ENCODE results near the gene MRTFA.

The MRTFA gene

GRCh38 chr22:40651563-40652501 is 15.3 kb upstream of the MRTFA start:
- peak overlapping the region; percentile 73 to 86 for H3K4me3 Mint-ChIP-seq
- H3K27ac Mint-ChIP-seq, result peak overlapping the region; percentile 57 to 85
- peaks cover 6 to 7% of the 10 kb centered on the region in 2 donors for H3K4me1 Mint-ChIP-seq (ENCODE audit: low read depth in 2 of 2)

GRCh38 chr22:40651057-40651456 is 14.5 kb upstream of the MRTFA start:
- peak overlapping the region in 1 of 2 donors; percentile 86 for H3K4me3 Mint-ChIP-seq
- peaks cover 11% of the 10 kb centered on the region in 2 donors for H3K4me1 Mint-ChIP-seq (ENCODE audit: low read depth in 2 of 2)
- no peaks in the 10 kb centered on the region for H3K9me3 Mint-ChIP-seq
- no peak for ATAC-seq (replicated peaks)
- DNase-seq, result no peak
- peaks cover 7% of the 10 kb centered on the region for H3K36me3 Mint-ChIP-seq (ENCODE audit: insufficient read depth)
- H3K27me3 Mint-ChIP-seq, result no peaks in the 10 kb centered on the region
- peak overlapping the region in 1 of 2 donors; percentile 85 for H3K27ac Mint-ChIP-seq

More at GRCh38 chr22:40651563-40652501, 15.3 kb upstream of the MRTFA start:
- peak; percentile 57 to 71 (median 71) for DNase-seq
- peak; percentile 94 for ATAC-seq (replicated peaks)
- no peaks in the 10 kb centered on the region for H3K9me3 Mint-ChIP-seq
- no peaks in the 10 kb centered on the region for H3K27me3 Mint-ChIP-seq
- H3K36me3 Mint-ChIP-seq (ENCODE audit: insufficient read depth), result peaks cover 7% of the 10 kb centered on the region

- Mint-ChIP-seq H3K27ac (no peak overlapping the region), H3K4me1 (ENCODE audit: low read depth in 2 of 2) (peaks cover 11 to 15% of the 10 kb centered on the region in 2 donors), H3K36me3 (ENCODE audit: insufficient read depth) (peaks cover 7% of the 10 kb centered on the region), H3K9me3 (no peaks in the 10 kb centered on the region), H3K27me3 (no peaks in the 10 kb centered on the region), H3K4me3 (no peak overlapping the region)
- no peak for DNase-seq
- no peak for ATAC-seq (replicated peaks)
These were observed 11.9 kb upstream of the MRTFA start for GRCh38 chr22:40648386-40648785.

GRCh38 chr22:40645579-40646197 is 9.2 kb upstream of the MRTFA start:
- Mint-ChIP-seq H3K27ac (no peak overlapping the region), H3K4me3 (no peak overlapping the region), H3K36me3 (ENCODE audit: insufficient read depth) (no peaks in the 10 kb centered on the region), H3K4me1 (ENCODE audit: low read depth in 2 of 2) (peaks cover 4 to 9% of the 10 kb centered on the region in 2 donors), H3K27me3 (no peaks in the 10 kb centered on the region), H3K9me3 (no peaks in the 10 kb centered on the region)
- DNase-seq (no peak), ATAC-seq (replicated peaks) (no peak)

GRCh38 chr22:40642316-40642715 is 5.8 kb upstream of the MRTFA start:
- no peak for DNase-seq
- H3K27me3 Mint-ChIP-seq, result no peaks in the 10 kb centered on the region
- no peaks in the 10 kb centered on the region for H3K9me3 Mint-ChIP-seq
- no peak overlapping the region for H3K27ac Mint-ChIP-seq
- H3K4me3 Mint-ChIP-seq, result no peak overlapping the region
- peaks cover 7 to 14% of the 10 kb centered on the region in 2 donors for H3K4me1 Mint-ChIP-seq (ENCODE audit: low read depth in 2 of 2)
- H3K36me3 Mint-ChIP-seq (ENCODE audit: insufficient read depth), result no peaks in the 10 kb centered on the region
- ATAC-seq (replicated peaks), result no peak

GRCh38 chr22:40641269-40641668 is 4.8 kb upstream of the MRTFA start:
- Mint-ChIP-seq H3K9me3 (no peaks in the 10 kb centered on the region), H3K4me1 (ENCODE audit: low read depth in 2 of 2) (peaks cover 7 to 11% of the 10 kb centered on the region in 2 donors), H3K27me3 (no peaks in the 10 kb centered on the region), H3K27ac (peak overlapping the region in 1 of 2 donors; percentile 50), H3K36me3 (ENCODE audit: insufficient read depth) (peaks cover 9% of the 10 kb centered on the region), H3K4me3 (no peak overlapping the region)
- DNase-seq (no peak), ATAC-seq (replicated peaks) (no peak)

GRCh38 chr22:40638261-40638660 is 1.7 kb upstream of the MRTFA start:
- Mint-ChIP-seq H3K4me3 (no peak overlapping the region), H3K4me1 (ENCODE audit: low read depth in 2 of 2) (peaks cover 23 to 25% of the 10 kb centered on the region in 2 donors), H3K27me3 (no peaks in the 10 kb centered on the region), H3K9me3 (no peaks in the 10 kb centered on the region), H3K27ac (peak overlapping the region in 1 of 2 donors; percentile 49), H3K36me3 (ENCODE audit: insufficient read depth) (peaks cover 9% of the 10 kb centered on the region)
- ATAC-seq (replicated peaks) (no peak), DNase-seq (no peak)

- Mint-ChIP-seq H3K4me3 (peak overlapping the region; percentile 86 to 94), H3K9me3 (no peaks in the 10 kb centered on the region), H3K4me1 (ENCODE audit: low read depth in 2 of 2) (peaks cover 26 to 33% of the 10 kb centered on the region in 2 donors), H3K27me3 (no peaks in the 10 kb centered on the region), H3K27ac (peak overlapping the region; percentile 93 to 97), H3K36me3 (ENCODE audit: insufficient read depth) (peaks cover 9% of the 10 kb centered on the region)
- ATAC-seq (replicated peaks) (peak; percentile 11), DNase-seq (peak in 1 of 3 experiments; percentile 27)
These were observed 948 bp upstream of the MRTFA start for GRCh38 chr22:40637183-40638150.

- DNase-seq, result peak in 1 of 3 experiments; percentile 8
- H3K9me3 Mint-ChIP-seq, result no peaks in the 10 kb centered on the region
- H3K4me3 Mint-ChIP-seq, result peak overlapping the region; percentile 80 to 86
- peaks cover 9% of the 10 kb centered on the region for H3K36me3 Mint-ChIP-seq (ENCODE audit: insufficient read depth)
- no peaks in the 10 kb centered on the region for H3K27me3 Mint-ChIP-seq
- ATAC-seq (replicated peaks), result no peak
- peaks cover 35 to 44% of the 10 kb centered on the region in 2 donors for H3K4me1 Mint-ChIP-seq (ENCODE audit: low read depth in 2 of 2)
- peak overlapping the region; percentile 93 to 97 for H3K27ac Mint-ChIP-seq
These were observed 559 bp downstream of the MRTFA start for GRCh38 chr22:40635940-40636379.

- H3K36me3 Mint-ChIP-seq (ENCODE audit: insufficient read depth), result peaks cover 9% of the 10 kb centered on the region
- no peaks in the 10 kb centered on the region for H3K9me3 Mint-ChIP-seq
- H3K27me3 Mint-ChIP-seq, result no peaks in the 10 kb centered on the region
- H3K4me1 Mint-ChIP-seq (ENCODE audit: low read depth in 2 of 2), result peaks cover 35 to 45% of the 10 kb centered on the region in 2 donors
- H3K4me3 Mint-ChIP-seq, result peak overlapping the region; percentile 80 to 86
- peak overlapping the region in 1 of 2 donors; percentile 59 for H3K27ac Mint-ChIP-seq
- ATAC-seq (replicated peaks), result no peak
- no peak for DNase-seq
These were observed 1.2 kb downstream of the MRTFA start for GRCh38 chr22:40635043-40635939.

GRCh38 chr22:40634119-40634903 is 2.2 kb downstream of the MRTFA start:
- Mint-ChIP-seq H3K27ac (peak overlapping the region in 1 of 2 donors; percentile 59), H3K36me3 (ENCODE audit: insufficient read depth) (peaks cover 9% of the 10 kb centered on the region), H3K4me3 (peak overlapping the region; percentile 80 to 86), H3K9me3 (no peaks in the 10 kb centered on the region), H3K4me1 (ENCODE audit: low read depth in 2 of 2) (peaks cover 35 to 45% of the 10 kb centered on the region in 2 donors), H3K27me3 (no peaks in the 10 kb centered on the region)
- ATAC-seq (replicated peaks) (no peak), DNase-seq (no peak)

All from effector memory CD8-positive, alpha-beta T cell (primary cell).